GM18520 (cell line): ENCODE results near the gene KDM5B.
"Not testable (repeated sequence)": the region's sequence is repeated elsewhere in the genome, so short reads cannot be mapped to it uniquely, and the experiment has no call there.

Experiments
- ATAC-seq: cut with Tn5 transposase; IDR thresholded peaks from one replicate; pipeline ENCODE4 v1.9.1; 2021; ENCODE audit not compliant: unreplicated experiment

The KDM5B gene

DNA sequence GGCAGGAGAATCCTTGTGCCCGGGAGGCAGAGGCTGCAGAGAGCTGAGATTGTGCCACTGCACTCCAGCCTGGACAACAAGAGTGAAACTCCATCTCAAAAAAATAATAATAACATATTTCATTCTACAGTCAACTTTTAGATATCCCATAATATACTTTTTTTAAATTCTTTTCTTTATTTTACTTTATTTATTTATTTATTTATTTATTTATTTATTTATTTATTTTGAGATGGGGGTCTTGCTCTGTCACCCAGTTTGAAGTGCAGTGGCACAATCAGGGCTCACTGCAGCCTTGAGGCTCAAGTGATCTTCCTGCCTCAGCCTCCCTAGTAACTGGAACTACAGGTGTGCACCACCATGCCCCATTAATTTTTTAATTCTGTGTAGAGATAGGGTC, 94.0 kb downstream of the KDM5B start:
- not testable (repeated sequence) for ATAC-seq

GRCh38 chr1:202713110-202713509, 95.1 kb downstream of the KDM5B start:
- ATAC-seq = no peak

DNA sequence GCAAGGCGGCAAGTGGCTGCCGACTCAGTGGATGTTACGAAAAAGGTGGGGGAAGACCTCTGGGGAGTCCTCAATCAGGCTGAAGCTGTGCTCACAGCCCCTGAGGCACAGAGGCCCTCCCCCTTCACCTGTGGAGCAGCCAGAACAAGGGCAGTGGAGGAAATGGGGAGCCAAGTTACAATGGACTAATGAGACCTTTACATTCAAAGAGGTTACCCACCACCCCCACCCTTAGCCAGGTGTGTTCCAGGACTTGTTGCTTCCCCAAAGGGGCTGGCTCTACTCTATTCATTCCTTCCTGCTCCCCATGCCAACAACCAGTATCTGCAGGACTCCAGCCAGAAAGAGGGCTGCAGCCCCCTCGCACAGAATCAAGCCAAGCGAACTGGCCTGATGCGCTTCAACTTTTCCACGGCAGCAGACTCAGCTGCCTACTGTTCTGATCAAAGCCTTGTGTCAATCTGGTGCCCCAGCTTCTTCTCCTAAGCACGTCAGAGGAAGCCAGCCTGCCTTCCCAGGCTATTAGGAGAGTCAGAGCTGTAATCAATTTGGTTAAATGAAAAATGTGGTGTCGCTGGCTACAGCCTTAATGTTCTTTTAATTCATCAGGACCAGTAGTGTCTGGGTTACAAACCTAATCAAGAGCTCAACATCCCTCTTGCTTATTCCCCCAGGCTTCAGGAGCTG, 96.1 kb downstream of the KDM5B start:
- no peak for ATAC-seq

DNA sequence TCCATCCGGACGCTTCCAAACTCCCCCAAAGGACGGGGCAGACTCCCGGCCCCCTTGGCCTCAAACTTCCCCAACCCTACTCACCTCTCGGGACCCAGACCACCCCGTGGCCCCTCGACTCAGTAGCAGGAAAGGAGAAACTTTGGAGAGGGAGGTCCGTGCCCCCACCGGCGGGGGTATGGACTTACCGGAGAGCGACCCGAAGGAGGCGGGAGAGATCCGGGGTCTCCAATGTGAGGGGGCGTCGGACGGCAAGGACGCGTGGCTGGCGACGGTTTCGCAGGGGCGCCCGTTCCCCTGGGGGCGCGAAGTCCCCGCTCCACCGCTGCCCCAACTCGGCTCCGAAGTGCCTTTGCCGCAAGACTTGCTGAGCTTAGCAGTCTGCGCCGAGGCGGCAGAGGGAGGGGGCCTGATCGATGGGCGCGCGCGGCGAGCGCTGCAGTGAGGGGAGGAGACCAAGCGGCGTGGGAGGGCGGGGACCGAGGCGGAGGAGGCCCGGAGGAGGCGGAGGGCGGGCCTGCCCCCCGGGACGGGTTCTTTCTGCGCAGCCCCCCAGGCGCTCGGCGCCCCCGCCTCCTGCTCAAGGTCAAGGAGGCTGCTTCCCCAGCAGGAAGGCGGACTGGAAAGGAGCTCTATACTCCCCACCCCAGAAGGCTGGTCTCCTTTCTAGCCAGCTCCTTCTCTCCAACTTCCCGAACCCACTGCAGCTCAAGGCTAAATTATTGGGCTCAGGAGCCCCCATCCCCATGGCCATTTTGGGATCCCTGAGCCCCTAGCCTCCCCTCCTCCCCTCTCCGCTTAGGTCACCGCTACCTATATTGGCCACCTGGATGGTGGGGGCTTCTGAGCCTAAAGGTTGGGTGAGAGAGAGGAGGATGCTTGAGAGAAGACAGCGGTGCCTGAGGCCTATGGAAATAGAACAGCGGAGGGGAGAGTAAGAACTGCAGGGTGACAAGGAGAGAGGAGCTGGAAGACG, 97.9 kb downstream of the KDM5B start, which contains the start of gene SYT2:
SYT2 (minus strand) TSS at position 385 of the 976 bp plus-strand sequence. CDS start 104,682 bp downstream, outside the sequence.
- no peak for ATAC-seq

DNA sequence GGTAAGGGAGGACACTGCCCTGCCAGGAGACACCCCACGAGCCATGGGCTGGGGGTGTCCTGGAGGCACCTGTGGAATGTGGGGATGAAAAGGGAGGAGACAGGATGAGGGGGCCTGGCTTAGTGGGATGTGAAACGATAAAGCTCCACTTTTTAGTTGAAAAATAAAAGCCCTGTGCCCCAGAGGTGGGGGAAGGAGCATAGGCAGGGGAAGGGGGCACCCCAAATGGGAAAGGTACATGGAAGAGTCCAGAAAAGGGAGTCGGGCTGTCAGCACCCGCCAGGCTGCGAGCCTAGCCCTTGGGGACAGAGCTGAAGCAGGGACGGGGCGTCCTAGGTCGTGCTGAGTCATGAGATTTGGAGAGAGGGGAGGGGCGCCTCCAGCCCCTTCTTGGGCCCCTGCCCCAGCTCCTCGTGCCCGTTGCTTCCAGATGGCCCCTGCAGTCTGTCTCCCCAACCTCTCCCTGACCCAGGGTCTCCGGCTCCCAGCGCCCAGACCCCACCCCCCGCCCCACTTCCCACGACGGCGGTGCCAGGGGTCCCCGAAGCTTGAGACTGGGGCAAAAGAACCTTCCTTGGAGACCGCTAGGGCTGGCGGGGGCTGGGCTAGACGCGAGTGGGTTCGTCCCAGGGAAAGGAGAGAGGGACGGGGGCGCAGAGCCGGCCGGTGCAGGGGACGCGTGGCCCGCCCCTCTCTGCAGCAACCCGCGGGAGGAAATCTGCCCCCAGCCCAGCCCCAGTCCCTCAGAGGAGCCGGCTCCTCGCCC, 98.8 kb downstream of the KDM5B start:
- ATAC-seq = no peak

DNA sequence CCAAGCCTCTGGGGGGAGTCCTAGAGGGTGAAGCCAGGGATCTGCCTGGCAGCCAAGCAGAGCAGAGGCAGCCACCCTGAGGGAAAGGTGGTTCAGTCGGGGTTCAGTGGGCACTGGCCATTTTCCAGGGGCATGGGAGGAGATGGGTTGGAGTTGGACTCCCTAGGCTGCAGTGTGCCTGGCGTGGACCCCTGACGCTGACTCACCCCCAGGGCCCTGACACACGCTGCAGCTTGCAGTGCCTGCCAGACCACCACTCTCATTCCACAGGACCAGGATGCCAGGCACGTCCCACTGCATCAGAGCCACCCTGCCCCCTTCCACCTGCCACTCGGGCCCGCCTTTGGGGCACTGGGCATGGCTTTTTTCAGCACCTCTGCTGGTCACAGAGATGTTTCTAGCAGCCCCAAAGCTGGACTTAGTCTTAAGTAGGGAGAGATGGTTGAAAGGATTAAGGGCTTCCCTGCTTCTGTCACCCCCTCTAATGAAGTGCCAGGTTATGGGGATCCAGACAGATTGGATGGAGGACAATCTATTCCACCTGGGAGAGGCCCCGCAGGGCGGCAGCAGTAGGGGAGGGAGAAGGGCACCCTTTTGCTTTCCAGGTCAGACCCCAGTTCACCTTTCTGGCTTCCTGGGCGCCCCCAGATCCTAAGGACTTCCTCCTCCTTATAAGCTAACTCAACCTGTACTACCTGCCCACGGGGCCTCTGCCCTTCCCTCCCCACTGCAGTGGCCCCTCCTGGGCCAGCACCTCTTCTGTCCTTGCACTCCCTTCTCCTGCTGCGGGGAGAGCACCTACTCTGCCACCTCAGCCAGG, 99.6 kb downstream of the KDM5B start:
- no peak for ATAC-seq

DNA sequence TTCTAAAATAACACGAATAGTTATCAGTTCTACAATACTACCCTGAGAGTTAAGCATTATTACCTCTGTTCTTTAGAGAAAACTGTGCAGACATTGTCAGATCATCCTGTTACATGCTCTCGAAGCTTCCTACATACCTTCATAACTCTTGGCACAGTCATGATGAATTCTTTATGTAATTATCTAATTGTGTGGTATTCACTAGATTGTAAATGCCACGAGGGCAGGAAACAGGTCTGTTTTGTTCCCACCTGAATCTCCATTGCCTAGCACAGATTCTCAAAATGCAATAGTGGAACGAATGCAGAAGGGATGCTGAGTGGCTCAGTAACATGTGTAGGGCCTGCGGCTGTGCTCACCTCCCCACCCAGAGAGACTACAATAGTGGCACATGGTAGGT, 101.4 kb downstream of the KDM5B start:
- no peak for ATAC-seq

DNA sequence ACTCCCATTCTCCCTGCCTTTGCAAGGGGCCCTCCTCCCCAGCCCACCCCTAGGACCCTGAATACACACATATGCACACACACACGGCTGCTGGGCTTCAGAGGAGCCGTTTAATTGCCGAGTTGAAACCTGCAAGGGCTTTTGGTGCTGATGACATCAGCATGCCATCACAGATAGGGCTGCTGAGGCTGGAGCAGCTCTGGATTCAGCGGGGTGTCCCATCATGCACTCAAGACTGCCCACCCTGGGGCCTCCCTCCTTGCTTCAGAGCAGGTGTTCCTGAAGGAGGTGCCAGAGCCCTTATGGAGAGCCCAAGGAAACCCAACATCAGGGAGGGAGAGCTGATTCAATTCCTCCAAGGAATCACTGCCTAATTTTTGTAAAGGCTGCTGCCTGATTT, 103.6 kb downstream of the KDM5B start:
- ATAC-seq = no peak

DNA sequence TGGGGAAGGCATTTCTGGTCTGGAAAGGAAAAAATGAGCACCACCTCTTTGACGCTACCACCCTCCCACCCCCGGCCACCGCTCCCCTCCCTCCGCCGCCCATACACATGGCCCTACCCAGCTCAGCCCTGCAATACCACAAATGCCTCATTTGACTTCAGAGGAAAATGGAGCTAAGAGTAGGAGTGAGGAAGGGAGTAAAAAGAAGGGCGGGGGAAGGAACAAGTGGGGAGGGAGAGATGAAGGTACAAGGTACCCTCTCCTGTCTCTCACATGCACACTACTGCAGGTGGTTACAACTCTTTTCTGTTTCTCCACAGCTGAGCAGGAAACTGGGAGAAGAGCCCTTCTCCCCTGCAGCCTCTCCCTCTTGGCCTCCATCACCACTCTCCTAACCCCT, 105.0 kb downstream of the KDM5B start:
- no peak for ATAC-seq

GRCh38 chr1:202702088-202702487, 106.1 kb downstream of the KDM5B start:
- ATAC-seq = no peak

DNA sequence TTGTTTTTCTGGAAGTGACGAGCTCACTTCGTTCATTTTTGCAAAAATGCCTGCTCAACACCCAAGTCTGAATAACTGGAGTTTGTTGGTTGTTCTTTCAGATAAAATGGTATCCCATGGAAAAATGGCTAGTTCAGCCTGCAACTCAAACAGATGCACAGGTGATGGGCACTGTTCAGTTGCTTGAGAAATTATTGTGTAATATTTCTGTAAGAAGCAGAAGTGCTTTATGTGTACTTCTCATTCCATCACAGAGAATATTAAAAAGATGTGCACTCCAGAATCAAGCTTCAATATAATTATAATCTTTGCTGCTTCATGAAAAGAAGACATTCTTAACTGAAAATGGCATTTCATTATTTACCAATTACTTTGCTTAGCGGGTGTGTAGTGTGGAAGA, 107.0 kb downstream of the KDM5B start:
- no peak for ATAC-seq

DNA sequence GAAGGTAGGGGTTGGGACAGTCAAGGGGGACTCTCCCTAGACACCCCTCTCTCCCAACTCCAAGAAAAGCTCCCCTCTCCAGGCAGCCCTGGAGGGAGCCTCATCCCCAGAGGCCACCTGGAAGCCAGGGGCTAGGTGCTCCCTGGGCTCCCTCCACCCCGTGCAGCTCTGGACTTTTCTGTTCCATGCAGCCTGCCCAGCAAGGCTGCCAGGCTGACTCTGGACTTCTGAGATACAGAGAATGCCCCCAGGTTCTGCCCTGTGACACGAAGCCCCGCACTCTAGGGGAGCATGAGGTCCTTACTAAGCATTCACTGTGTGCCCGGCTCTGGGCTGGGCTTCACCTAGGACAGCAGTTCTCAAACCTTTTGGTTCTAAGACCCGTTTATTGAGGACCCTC, 108.2 kb downstream of the KDM5B start:
- ATAC-seq = no peak

DNA sequence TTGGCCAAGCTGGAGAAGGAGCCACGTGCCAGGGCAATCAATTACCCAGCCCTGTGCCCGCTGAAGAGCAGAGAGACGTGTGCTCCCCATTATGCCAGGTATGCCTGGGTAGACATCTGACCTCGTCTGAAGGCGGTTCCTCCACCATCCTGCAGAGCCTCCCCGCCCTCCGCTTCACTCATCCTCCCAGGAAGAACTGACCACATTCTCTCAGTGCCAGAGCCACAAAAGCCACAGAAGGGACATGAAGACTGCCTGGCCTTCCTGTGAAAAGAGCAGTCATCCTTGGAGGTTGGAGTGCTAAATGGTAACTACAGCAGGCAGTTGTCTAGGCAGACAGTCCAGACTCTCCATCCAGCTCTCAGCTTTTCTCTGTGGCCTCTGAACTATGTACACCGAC, 109.9 kb downstream of the KDM5B start:
- ATAC-seq = no peak

GRCh38 chr1:202697038-202697437, 111.2 kb downstream of the KDM5B start:
- no peak for ATAC-seq

- ATAC-seq = no peak
Measured at GRCh38 chr1:202694314-202694713, 113.9 kb downstream of the KDM5B start.

DNA sequence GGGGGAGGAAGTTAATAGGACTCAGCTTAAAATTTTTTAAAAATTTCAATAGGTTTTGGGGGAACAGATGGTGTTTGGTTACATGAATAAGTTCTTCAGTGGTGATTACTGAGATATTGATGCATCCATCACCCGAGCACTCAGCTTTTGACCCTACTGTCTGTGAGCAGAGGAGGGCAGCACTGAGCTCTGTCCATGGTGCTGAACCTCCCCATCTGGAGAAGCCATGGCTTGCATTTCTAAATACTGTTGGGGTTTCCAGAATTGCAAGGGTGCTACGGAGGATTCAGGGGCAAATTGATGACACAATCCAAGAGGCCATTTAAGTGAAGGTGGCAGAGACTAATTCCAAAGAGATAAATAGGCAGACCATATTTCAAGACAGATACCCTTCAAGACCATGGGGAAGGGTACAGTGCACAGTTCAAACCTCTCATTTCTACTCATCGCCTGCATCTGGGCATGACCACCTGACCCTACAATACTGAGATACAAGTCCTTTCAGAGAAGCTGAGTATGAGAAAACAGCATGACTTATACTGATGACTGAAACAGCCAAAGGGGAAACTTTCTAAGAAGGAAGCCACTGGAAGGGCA, 115.2 kb downstream of the KDM5B start:
- no peak for ATAC-seq

DNA sequence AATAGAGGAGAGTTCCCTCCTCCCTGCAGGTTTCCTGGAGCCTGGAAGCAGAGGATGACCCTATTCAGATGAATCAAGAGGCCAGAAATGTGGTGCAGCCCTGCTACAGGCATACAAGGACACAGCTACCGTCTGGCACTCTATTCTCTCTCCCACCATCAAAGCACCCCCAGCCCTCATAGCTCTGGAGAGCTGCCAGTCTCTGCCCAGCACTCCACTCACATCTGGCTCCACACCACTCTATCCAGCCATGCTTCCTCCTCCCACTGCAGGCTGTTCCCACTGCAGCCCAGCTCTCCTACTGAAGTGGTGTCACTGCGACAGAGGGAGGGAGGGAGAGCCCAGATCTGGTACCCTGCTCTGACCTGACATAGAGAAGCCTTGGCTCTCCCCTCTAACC, 116.4 kb downstream of the KDM5B start:
- no peak for ATAC-seq

DNA sequence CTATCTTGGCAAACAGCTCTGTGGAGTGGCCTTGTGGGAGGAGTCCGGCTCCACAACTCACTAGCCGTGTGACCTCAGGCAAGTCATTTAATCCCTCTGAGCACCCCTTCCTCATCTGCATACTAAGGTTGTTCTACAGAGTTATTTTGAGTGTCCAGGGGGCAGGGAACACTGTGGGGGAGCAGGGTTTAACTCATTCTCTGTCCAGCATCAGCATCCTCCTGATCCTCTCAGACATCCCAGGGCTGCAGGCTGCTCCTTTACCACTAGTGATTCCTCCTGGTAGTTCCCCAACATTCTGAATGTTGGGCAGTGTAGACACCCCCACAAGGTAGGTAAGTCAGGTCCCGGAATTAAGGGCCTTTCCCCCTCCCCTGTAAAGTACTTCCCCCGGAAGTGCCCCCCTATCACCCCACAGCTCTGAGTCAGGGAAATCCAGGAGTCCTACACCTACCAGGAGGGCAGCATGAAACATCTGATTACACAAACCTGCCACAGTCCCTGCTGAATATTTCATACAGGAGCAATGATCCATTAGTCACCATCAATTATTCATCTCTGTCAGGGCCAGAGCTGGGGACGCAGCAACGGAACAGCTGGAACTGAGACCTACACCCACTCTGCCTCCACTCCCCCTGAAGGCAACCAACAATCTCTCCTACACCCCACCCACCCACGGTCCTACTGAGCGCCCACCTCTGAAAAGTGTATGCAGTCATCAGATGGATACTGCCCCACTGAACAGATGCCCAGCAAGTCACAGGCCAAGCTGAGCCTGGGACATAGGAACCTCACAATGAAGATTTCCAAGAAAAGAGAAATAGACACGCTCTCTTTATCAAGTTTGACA, 118.5 kb downstream of the KDM5B start:
- ATAC-seq = no peak

DNA sequence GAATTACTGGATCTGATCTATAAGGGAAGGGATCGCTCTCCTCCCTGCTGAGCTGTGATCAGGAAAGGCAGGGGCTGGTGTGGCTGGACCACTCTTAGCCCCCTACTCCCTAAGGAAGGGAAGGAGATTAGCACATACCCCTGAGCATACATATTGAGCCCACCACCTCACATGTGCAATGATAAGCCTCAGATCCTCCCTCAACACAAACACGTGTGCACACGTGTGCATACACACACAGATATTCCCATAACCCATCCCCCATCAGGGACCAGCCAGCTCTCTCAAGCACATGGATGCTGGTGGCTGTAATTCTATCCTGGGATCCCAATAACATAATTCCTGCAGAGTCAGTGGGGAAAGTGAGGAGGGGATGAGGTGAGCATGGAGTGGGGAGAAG, 119.1 kb downstream of the KDM5B start:
- ATAC-seq = no peak
